NCI-H82 (cell line): ENCODE results near the gene SEMA5A.

Source experiments
- DNase-seq: peaks from one replicate; lab custom pipeline; 2025; lab: John Stamatoyannopoulos, UW

Gene SEMA5A

DNA sequence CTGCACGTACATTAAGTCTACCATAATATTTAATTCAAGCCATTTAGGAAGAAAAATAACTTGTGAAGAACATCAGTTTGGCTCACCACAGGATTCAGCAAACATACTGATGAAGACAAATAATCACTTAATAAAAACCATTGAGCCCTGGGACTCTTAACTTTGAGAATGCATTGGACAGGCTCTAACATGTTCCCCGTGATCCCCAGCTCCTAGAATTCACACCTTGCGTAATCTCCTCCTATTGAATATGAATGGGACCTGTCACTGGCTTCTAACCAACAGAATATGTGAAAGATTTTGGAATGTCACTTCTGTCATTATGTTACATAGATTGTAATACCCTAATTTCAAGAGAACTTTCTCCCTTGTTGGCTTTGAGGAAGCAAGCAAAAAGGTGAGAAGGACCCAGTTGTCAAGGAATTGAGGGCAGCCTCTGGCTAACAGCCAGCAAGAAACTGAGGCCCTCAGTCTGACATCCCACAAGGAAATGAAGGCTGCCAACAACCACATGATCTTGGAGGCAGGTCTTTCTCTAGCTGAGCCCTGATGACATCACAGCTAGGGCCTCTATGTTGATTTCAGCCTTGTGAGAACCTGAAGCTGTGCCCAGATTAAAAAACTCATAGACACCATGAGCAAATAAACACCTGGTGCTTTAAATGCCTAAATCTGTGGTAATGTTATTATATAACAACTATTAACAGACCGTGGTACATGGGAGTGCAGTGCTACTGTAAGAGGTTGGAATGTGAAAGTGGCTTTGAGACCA is 433.2 kb downstream of the SEMA5A start:
- DNase-seq, result no peak

DNA sequence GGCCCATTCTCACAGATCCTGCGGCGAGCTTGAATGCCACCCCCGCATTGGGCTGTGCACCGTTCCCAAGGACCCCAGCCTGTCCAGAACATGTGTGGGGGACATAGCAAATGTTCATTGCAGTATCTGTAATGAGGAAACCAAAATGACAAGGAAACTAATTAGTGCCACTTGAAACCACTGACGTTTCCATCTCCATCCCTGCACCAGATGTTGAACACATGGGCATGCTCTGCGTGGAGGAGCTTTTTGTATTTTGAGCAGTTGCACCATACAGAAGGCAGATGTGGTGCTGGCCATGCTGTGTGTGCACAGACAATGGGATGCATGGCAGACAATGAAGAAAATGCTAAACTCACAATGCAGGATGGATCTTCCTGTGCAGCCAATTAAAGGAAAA is 437.7 kb downstream of the SEMA5A start:
- DNase-seq, result no peak

DNA sequence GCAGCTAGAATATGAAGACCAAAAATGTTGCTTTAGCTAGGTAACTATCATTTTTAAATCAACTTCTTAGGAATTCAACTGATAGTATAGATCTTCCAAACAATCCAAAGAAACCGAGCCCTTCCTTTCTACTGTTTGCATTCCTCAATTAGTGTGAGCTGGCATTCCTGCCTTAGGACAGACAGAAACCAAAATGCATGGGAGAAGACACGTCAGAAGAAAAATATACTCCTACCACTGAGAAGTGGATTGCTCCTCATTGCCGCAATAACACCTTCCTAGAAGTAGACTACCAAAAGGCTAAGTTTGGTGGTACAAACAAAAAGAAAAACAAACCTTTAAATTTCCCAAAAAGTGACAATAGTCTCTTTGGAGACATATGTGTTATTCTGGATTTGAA is 440.0 kb downstream of the SEMA5A start:
- DNase-seq, result no peak

DNA sequence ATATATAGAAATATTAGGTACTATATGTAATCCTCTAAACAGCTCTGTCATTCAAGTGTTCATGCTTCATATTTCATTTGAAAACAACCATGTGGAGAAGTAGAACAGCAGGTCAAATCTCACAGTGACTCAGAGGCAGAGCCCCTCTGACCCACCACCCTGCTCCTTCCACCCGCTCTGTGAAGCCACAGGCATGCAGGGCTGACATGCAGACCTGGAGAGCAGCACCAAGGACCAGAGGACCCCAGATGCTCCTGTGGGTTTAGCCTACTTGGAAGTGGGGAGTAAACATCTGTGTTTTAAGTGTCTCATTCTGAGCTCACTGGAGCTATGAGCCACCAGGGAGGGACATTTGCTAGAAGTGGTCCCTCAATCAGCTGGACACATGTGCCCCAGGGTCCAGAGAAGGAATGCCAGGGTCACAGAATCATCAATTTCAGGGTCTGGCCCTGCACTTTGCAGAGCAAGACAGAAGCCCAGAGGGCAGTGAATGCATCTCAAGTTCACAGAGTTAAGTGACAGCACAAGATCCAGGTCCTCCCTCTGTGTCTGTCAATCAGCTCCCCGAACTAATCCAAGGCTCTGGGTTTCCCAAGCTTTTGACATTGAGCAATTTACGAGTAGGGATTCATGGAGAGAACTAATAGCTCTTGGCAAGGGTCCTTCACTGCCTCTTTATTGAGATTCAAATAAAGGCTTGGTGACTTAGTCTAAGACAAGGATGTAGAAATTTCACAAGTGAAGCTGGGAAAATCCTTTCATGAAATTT is 441.1 kb downstream of the SEMA5A start:
- DNase-seq, result no peak

DNA sequence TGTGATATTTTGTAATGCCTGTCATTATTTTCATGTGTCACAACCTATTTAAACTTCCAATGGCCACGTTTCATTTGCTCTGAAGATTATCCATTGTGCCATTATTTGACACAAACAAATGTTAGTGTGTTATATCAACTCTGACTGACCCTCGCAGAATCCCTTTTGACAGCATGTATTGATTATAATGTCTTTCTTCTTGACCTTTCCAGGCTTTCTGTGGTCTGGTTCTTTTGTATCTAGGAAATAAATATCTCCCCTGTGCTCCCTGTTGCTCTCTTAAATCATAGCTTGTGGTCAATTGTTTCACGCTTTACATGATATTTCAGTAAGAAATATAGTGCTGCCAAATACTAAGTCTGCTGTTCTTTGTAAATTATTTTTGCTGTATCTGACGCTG is 442.6 kb downstream of the SEMA5A start:
- no peak for DNase-seq

DNA sequence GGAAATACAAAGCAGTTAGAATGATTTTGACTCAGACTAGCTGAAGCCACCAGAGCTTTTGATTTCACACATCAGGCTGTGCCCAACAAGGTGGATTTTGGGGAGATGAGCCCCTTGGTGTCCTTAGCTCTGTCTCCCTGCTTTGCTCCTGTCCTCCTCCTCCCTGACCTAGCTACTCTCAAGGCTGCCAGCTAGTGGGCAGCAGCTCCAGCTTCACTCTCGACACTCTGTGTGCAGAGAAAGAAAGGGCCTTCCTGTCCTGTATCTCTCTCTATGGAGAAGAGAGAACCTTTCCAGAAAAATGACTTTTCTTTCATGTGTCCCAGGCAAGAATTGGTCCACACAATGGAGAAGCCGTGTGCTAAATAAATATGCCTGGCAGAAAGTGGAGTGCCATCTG is 446.2 kb downstream of the SEMA5A start:
- no peak for DNase-seq

DNA sequence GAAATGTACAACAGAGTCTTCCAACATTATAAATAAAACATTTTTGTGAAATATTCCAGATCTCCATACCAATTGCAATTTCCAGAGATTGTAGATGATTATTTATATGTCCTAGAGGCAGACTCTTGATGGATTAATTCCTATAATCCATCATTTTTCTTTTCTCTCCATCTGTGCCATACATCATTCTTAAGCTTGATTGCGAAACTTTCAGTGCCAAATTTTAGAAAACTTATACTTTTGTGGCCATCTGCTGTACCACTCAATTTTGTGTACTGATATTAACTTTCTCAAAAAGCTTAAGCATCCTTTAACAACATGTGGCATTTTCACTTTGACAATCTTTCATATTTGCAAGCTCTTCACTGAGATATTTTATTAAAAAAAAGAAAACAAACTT is 446.9 kb downstream of the SEMA5A start:
- no peak for DNase-seq

DNA sequence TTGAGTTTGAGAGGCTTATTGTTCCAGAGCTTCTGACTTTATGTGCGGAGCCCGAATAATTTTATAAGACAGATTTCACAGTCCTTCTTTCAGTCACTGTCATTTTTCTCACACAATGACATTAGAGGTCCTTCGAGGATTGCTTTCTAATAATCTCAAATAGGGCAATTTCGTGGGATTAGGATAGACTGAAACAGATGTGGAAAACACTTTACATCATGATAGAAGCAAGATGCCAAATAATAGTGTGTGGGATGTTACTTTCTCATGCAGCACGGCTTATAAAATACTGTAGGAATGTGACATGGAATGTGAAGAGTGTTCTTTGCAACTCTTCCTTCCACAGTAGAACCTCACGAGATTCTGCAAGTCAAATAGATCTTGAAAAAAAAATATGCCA is 451.3 kb downstream of the SEMA5A start:
- DNase-seq, result peak; percentile 55

DNA sequence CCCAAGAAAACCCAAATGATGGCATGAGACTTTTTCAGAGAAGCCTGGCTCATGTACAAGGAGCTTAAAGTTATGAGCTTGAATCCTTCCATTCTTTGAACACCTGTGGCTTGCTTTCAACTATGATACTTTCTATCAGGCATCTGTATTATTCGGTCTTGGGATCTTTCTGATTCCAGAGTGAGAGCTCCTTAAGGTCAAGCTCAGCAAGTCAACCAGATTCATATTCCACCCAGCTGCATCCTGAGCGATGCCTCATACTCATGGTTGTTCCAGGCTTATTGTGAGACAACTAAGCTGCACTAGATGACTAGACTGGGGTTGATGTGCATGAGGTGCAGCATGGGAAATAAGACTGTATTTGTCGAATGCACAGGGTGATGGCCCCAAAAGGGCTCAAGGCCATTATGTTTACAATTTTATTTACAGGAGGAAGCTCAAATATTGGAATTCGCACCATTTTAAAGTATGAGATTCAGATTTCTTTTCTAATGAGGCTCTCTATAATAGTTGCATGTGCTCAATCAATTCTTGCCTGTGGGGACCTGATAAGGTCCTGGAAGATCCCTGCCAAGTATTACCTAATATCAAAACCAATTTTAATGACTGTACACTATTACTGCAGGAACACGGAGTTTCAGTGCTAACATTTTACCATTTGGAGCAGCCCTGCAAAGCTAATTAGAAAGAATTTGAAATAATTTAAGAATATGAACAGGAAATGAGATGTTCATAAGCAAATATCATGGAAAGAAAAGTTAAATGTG is 453.8 kb downstream of the SEMA5A start:
- DNase-seq, result no peak

DNA sequence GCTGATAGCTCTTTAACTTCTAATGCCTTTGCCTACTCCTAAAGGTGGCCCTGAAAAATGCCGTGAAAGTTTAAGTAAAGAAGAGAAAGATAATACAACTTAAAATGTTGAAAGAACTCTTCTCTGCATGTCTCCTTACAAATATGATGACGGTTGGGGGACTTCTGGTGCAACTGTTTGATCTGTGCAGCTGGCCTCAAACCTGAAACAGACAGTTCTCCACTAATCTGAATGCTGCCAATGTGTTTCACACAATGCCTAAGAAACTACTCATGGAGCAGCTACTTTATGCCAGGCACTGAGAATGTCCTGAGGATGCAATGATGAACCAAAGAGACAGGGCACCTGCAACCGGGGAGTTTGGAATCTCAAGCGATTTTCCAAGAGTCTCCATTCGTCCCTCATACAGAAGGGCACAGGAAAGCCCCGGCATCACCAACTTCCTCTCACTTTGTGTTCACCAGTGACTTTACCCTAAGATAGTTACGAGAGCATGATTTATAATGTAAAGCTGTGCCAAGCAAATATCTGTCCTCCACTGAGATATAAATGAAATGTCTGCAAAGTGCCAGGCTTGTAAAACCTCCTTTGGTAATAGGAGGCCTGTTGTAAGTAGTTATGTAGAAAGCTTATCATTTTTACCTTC is 455.4 kb downstream of the SEMA5A start:
- no peak for DNase-seq

DNA sequence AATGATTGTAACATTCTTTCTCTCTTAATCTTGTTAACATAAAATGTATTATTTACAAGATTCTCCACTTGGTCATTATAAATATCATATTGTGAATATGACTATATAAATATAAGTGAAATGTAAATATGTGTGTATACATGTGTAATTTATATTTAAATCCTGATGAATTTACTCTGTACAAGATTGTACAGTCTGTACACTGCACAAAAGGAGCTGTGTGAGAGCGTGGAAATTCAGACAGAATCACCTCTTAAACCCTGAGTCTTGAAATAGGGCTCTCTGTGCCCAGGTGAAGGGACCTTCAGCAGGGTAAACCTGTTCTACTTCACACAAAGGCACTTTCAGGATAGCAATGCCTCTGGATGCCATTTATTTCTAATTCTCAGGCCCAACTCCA is 456.0 kb downstream of the SEMA5A start:
- no peak for DNase-seq

DNA sequence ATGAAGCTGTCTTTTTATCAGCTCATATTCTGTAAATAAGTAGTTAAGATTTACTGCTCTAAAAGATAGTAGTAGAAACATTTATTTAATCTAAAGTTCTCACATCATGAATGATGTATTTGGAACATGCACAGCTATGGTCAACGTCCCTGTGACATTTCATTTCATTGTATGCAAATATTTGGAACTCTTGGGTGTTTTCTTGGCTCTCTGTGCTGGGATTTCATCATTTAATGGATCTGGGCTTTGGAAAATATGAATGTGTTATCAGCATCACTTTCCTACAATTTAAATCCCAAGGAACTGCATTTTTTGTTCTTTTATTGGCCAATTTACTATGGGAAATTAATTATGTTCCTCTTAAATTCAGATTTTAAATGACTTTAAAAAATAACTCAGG is 462.9 kb downstream of the SEMA5A start:
- no peak for DNase-seq

DNA sequence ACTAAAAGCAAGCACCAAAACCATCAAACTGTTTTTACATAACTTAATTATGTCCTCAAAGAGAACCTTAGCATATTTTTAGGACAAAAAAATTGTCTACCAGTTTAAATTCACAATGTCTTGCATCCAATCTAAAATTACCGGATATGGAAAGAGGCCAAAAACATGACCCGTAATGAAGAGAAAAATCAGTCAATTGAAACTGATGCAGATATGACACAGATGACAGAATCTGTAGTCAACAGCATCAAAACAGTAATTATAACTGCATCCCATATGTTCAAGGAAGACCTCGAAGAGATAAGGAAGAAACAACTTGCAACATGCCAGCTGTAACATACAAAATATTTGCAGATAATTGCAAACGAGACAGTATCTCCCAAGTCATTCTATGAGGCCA is 473.2 kb downstream of the SEMA5A start:
- DNase-seq, result no peak

DNA sequence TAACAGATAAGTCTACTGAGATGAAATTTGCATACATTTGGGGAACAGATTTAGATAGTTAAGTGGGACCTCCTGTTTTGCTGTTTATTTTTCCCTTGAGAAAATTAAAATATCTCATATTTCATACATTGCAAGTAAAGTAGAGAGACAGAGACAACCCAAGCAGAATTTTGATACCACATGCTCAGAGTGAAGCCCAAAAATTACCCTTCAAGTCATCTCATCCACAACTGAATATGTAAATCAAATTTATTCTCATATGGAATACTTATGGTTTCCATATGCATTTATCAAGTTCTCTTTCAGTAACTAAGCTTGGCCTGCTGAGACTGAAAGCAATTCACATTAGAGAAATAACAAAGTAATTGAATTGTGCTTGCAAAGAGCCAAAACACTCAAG is 474.4 kb downstream of the SEMA5A start:
- no peak for DNase-seq

DNA sequence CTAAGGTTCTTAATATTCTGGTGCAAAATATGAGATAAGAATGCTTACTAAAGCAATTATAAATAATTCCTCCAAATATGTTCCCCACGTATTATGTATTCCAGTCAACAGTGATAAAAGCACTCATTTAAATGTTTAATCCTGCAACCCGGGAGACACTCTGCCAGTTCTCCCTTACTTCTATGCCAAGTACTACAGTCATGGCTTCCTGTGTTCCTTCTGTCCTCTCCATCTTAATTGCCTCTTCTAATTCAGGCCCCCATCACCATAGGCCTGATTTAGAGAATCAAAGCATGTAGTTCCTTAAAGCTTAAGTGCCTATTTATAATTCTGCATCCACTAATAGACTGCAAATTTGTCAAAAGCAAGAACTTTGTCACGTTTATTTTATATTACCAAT is 474.8 kb downstream of the SEMA5A start:
- DNase-seq, result no peak

DNA sequence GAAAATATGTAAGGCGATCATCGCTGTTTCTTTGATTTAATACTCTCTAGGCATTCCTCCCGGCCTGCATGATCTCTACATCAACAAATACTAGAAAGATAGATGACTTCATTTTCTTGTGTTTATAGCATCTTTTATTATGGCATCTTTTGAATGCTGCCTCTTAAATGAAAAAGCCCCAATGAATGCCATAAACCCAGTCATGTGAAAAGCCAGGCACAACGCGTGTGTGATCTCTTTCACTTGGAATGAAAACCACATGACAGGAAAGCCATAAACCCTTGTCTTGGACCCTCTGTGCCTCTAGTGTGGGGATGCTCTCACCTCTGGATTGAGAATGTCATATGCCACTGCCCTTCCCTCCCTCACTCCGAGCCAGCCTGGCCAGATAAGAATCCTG is 476.2 kb downstream of the SEMA5A start:
- no peak for DNase-seq

DNA sequence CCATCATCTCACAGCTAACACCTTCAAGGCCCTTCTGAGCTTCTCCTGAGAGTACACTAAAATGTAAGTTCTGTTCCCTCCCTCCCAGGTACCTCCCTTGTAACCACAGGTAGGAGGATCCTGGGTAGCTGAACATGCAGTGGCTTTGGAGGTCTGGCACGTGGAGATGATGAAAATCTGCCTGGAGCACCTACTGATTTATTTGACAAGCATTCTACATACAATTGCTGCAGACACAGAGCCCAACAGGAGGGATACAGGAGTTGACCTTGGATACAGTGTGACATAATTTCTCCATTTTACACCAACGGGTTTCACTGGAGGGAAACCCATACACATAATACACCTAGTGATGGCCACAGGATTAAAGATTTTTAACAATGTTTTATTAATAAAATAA is 478.7 kb downstream of the SEMA5A start:
- no peak for DNase-seq

DNA sequence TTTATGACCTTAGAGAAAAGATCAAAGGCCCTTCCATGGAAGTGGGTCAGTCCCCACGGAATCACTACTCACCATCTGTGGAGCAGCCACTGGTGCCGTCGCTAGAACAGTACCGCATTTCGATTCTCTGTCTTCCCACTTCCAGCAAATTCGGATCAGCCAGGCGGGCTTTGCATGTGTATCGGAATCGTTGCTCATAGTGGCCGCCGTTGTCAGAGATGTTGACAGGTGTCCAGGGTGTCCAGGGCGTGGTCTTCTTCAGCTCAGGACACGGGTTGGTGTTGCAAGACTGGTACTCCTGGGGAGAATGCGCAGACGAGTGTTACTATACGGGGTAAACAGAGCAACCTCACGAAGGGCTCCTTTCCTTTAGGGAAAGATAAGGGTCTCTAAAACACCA is 479.5 kb downstream of the SEMA5A start:
- DNase-seq, result no peak

DNA sequence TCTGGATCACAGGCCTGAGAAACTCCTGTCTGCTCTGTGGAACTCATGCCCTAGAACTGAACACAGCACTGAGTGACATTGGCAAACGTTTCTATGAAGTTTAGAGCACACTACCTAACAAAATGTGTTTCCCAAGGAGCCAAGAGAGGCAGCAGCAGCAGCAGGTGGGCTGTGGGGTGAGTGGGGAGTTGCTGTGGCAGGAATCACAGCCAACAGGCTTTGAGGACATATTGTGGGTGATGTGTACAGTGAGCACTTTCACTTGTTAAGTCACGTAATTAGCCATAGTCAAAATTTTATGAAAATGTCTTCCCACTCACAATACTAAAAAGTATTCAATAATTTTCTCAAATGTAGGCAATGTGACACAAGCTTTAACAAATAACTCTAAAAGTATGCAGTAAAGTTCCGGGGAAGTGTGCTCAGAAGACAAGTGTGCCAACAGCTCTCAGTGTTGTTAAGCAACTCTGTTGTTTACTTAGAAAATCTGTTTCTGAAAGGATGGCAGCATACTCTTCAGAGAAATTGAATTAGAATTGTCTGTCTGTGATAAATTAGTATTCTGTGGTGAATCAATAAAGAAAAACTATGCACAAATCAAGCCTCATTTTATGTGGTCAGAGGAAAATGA is 482.1 kb downstream of the SEMA5A start:
- DNase-seq, result no peak

DNA sequence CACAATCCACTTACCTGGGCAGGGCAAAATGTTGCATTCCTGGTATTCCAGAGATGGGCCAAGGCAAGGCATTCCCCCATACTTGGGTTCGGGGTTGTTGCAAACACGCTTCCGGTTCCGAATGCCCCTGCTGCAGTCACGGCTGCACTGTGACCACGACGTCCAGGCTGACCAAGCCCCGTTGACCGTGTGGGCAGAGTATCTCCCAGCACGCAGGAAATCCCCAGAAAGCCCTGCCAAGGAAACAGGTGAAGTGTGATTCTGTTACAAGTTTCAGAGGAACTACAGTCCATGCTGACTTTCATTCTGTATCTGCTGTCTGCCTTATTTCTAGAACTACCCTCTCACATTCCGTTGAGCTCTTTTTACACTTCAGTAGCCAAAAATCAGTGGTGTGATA is 483.0 kb downstream of the SEMA5A start:
- DNase-seq, result no peak

DNA sequence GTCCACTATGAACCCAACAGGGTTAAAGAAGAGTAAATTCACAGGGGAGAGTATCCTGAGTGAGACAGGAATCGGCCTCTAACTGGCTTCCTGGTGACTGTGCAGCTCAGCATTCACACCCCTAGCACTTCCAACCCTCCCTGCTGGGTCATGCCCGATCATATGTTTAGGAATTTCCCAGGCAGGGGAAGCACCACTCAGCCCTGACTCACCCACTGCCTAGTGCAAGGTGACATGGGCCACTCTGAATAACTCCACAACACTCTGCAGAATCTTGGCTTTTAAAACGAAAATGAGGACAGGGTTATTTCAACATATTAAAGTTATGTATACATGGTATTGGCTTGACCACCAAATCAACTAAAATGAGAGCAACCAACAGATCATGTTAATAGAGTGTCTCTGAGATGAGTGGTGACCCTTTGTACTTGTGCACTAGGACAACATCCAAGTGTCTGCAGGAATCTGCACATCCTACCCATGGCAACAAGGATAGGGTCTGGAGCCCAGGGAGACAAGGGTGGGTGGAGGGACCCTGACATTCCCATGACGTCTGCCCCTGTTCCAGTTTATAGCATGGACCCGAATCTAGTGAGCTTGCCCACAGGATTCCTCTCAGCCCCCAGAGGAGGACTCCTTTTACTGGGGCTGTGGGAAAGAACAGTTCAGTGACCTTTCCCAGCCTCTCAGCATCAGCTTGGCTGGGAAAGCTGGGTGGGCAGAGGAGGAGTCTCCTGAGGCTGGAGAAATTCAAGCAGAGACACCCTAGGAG is 485.8 kb downstream of the SEMA5A start:
- no peak for DNase-seq
